Prostate gland (tissue), 2 donors: ENCODE measurements around the gene AP2B1.

Experiments used
- CTCF ChIP-seq, 4 experiments: fragments of 200-600 bp in 2 of 4; fragments of 450-650 bp in 2 of 4; sonication (generic) in 2 of 4; IDR thresholded peaks; 1 replicate in 3 of 4; 2 replicates in 1 of 4; pipeline ENCODE4 v1.5.1; 2016 to 2019; ENCODE audit warnings: antibody characterized with exemption in 4 of 4, mild to moderate bottlenecking in 2 of 4, moderate library complexity in 2 of 4
- POLR2A ChIP-seq: fragments of 450-650 bp; IDR thresholded peaks from one replicate; pipeline ENCODE4 v1.6.1; 2016; ENCODE audit warnings: antibody characterized with exemption, mild to moderate bottlenecking
- POLR2AphosphoS5 ChIP-seq: sonication (generic); formaldehyde crosslinking; IDR thresholded peaks from one replicate; pipeline ENCODE4 v1.6.1; 2017; ENCODE audit warnings: antibody characterized with exemption

DNA sequence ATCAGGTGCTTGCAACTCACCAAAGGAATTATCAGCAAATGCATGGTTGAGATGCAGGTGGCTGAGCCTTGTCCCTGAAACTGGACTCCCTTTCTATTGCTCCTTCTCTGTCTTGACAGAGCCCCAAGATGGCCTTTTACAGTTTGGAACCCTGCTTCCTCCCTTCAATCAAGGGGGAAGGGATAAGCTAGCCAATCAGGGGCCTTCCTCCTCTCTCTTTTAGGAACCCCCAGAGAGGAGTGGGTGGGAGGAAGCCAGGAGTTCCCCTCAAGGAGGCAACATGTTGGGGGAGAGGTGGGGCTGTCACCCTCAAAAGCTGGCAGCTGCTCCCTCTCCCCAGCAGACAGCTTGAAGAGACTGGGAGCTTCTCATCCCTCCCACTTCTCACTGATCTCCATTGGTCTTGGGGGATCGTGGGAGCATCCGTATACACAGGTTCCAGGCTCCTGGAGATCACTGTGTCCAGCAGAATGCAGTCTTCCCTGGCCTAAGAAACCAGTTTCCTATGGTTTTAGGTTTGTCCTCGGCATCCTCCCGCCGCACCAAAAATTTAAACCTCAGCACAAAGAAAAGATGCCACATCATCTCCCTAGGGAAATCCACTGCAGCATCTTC is 151.5 kb downstream of the AP2B1 start:
- TF ChIP-seq CTCF (IDR thresholded peaks at IDR 0.05) (no peak), POLR2AphosphoS5 (no peak), POLR2A (no peak)
